Measurements from ENCODE around the gene CDHR5.

The CDHR5 gene

GRCh38 chr11:573146-573759, 51.5 kb downstream of the CDHR5 start:
- no peak for FAIRE-seq

GRCh38 chr11:571802-572185, 53.0 kb downstream of the CDHR5 start:
- no peak for DNase-seq (ENCODE audit: insufficient read length, low spot score)
- FAIRE-seq: no peak

More at GRCh38 chr11:573146-573759, 51.5 kb downstream of the CDHR5 start:
- no peak for DNase-seq (ENCODE audit: insufficient read length, low spot score)

GRCh38 chr11:569158-569885, 55.4 kb downstream of the CDHR5 start:
- DNase-seq (ENCODE audit: insufficient read length, low spot score) (no peak), FAIRE-seq (peak; percentile 63)

DNA sequence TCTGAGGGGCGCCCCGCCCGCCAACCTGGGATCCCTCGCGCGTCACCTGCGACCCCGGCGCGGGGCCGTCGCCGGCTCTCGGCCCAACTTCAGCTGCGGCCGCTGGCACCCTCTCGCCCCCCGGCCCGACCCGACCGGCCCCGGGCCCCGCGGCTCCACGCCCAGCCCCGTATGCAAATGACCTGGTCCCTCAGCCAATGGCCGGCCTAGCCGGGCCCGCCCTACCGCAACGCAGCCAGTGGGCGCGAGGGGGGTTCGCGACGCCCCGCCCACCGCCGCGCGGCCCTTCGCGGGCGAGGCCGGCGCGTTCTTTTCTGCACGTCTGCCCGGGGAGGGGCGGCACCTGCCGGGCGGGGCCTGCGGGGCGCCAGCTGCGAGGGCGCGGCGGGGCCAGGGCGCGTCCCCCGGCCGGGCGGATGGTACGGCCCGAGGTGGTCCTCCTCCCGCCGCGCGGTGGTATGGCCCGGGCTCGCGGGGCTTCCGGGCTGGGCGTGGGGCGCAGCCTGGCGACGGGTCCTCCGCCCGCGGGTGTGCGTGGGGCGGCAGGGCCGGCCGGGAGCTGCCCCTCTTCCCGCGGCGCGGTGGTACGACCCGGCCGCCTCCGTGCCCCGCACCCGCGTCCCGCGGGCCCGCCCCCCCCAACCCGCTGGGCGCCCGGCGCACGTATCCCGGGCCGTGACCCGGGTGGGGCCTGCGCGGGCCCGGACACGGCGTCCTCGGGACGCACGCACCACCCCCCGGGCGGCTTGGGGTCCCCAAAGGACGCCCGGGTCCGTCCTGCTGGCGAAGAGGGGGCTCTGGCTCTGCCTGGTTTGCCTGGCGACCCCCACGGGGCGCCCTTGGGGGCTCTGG, 56.2 kb downstream of the CDHR5 start:
- FAIRE-seq: peak; percentile 70
- peak; percentile 100 for DNase-seq (ENCODE audit: insufficient read length, low spot score)

DNA sequence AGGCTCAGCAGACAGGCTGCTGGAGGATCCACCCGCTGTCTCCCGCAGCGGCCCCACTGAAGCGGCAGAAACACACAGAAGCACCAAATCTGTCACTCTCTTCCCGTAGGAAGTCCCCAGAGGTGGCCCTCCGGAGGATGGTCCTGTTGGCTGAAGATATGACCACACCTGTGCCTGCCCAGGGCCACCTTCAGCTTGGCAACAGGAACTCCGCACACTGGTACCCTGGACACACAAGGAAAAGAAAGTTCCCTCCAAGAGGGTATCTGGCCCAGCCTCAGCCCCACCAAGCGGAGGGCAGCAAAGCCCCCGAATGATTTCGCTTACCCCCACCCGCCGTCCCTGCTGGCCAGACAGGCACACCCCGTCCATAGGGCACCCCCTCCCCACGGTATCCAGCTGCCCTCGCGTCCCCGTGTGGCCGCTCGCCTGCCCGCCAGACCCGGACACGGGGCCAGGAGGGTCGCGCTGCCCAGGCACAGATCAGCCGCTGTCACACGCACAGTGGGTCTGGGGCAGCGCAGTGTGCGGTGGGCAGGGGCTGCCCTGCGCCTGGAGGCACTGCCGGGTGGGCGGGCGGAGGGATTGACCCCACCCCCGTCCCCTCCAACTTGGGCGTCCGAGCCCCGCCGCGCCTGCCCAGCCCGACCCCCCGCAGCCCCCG, 57.0 kb downstream of the CDHR5 start:
- no peak for FAIRE-seq
- no peak for DNase-seq (ENCODE audit: insufficient read length, low spot score)

GRCh38 chr11:567011-567628, 57.6 kb downstream of the CDHR5 start:
- FAIRE-seq (no peak), DNase-seq (ENCODE audit: insufficient read length, low spot score) (no peak)

Measured in GM19239 (cell line).